ENCODE data around the gene ENO1. TPM values are rescaled to one million over a fixed set of nuclear protein-coding genes. Genes with fewer than 3 reads are reported as not detected.

Gene ENO1
- total RNA-seq, 3 donors from 2014 or later: 3,836 to 4,068 (median 3,869) TPM

- DNase-seq: no peak
- H3K27me3 Mint-ChIP-seq (ENCODE audit: low read depth): no peaks in the 10 kb centered on the region
- H3K9me3 Mint-ChIP-seq: no peaks in the 10 kb centered on the region
- no peaks in the 10 kb centered on the region for H3K36me3 Mint-ChIP-seq (ENCODE audit: insufficient read depth)
- H3K4me1 Mint-ChIP-seq (ENCODE audit: low read depth): peaks cover 38% of the 10 kb centered on the region
- H3K4me3 Mint-ChIP-seq: no peak overlapping the region
- no peak for ATAC-seq
These were observed 66.4 kb downstream of the ENO1 start for GRCh38 chr1:8812081-8812480.

Other genes with a start within 250 kb of the ENO1 start
- gene RERE, start 61.0 kb downstream of the ENO1 start, total RNA-seq: 10 to 100 TPM; 40.5 to 53.4 (median 47.8) TPM
- gene CA6, start 67.2 kb upstream of the ENO1 start, total RNA-seq: under 1 TPM in 2 of 3 donors, not detected in 1; 0.14 to 0.25 TPM
- gene SLC2A7, start 147.7 kb upstream of the ENO1 start, total RNA-seq: not detected
- gene SLC2A5, start 190.9 kb upstream of the ENO1 start, total RNA-seq: not detected